GM18517 (cell line): ENCODE results near the gene SETD2.

ENCODE experiments used
- ATAC-seq: cut with Tn5 transposase; IDR thresholded peaks from one replicate; pipeline ENCODE4 v1.9.1; 2021; ENCODE audit warnings: mild to moderate bottlenecking, moderate library complexity; ENCODE audit not compliant: unreplicated experiment

Gene SETD2

DNA sequence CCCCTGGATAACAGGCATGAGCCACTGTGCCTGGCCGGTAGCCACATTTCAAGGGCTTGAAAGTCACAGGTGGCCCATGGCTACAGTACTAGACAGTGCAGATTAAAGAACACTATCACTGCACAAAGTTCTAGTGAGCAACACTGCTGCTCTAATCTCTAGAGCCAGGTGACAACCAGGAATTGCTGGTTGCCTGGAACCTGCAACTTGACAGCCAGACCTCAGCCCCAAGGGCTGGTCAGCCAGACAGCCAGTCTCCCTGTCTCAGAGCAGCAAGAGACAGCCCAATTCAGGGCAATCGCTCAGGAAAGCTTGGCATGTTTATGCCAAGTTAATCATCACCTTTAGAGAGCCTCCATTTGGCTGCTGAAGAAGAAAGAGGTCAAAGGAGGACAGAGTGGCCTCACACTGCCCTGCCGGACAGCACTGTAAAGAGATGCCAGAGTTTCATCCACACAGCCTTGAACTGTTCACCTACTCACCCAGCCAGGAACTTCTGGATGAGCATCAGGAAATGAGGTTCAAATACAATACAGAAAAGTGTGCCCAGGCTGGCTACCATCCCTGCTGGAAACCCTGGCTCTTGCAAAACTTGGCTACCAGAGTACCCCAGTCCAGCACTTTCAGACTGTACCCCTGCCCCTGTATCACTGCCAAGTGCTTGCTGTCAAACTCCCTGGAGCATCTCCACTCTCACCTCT, 193.4 kb downstream of the SETD2 start:
- ATAC-seq = no peak

DNA sequence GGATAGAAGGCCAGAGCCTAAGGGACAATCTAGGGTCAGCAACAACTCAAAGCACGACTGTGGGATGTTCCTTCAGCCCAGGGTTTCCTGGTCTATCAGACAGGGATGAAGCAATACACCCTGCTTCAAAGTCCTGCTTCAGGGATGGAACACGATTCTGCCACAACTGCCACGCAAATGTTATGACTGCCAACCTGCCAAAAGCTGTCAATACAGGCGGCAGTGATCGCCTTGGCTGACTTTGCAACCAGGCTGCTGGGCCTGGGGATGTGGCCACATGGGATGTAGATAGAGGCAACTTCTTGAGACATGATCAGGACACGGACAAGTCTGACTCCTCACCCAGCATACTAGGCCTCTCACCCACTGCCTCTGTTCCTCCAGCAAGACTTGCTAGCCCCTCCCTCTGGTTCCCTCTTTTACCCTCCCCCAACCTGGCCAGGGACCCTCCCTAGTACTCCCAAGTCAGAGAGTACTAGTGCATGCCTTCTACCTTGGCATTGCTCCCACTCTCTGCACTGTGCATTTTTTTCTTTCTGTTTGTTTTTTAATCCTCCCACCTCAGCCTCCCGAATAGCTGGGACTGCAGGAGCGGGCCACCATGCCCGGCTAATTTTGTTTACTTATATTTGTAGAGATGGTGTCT, 195.0 kb downstream of the SETD2 start:
- ATAC-seq = no peak

DNA sequence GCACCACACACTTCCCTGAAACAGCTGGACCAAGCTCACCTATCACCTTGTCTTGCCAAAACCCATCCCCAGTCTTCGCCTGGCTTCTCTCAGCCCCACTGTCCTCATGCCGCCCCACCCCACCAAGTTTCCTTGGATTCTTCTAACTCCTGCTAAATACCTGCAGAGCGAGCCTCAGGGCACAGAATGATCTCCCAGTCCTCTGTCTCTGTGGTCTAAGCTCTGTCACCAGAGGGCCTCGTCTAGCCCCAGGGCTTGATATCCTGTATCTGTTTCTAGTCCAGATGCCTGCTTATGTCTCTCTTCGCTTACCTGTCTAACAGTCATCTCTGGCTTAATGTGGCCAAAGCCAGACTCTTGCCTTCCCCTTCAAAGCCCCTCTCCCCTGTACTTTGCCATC, 197.1 kb downstream of the SETD2 start:
- no peak for ATAC-seq
